Umbilical cord (tissue), 2 donors: ENCODE results near the gene KLHL13. TPM values are rescaled to one million over a fixed set of nuclear protein-coding genes. Genes with fewer than 3 reads are reported as not detected.
"Not testable (repeated sequence)": the region's sequence is repeated elsewhere in the genome, so short reads cannot be mapped to it uniquely, and the experiment has no call there.

ENCODE experiments used
- DNase-seq: peaks from one replicate; pipeline ENCODE4 v3.0.0-alpha.2; 2015; ENCODE audit warnings: low spot score
- total RNA-seq: library from RNA; depleted of rRNA; stranded (reverse); fragments of >200 nt; gene quantifications from one replicate; pipeline ENCODE4 v1.2.3, GENCODE V29; 2014; ENCODE audit warnings: low replicate concordance; ENCODE audit not compliant: insufficient read depth

The KLHL13 gene, protein sequence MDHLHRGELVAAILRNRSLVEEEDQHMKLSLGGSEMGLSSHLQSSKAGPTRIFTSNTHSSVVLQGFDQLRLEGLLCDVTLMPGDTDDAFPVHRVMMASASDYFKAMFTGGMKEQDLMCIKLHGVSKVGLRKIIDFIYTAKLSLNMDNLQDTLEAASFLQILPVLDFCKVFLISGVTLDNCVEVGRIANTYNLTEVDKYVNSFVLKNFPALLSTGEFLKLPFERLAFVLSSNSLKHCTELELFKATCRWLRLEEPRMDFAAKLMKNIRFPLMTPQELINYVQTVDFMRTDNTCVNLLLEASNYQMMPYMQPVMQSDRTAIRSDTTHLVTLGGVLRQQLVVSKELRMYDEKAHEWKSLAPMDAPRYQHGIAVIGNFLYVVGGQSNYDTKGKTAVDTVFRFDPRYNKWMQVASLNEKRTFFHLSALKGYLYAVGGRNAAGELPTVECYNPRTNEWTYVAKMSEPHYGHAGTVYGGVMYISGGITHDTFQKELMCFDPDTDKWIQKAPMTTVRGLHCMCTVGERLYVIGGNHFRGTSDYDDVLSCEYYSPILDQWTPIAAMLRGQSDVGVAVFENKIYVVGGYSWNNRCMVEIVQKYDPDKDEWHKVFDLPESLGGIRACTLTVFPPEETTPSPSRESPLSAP
- 40.2 TPM for total RNA-seq

DNA sequence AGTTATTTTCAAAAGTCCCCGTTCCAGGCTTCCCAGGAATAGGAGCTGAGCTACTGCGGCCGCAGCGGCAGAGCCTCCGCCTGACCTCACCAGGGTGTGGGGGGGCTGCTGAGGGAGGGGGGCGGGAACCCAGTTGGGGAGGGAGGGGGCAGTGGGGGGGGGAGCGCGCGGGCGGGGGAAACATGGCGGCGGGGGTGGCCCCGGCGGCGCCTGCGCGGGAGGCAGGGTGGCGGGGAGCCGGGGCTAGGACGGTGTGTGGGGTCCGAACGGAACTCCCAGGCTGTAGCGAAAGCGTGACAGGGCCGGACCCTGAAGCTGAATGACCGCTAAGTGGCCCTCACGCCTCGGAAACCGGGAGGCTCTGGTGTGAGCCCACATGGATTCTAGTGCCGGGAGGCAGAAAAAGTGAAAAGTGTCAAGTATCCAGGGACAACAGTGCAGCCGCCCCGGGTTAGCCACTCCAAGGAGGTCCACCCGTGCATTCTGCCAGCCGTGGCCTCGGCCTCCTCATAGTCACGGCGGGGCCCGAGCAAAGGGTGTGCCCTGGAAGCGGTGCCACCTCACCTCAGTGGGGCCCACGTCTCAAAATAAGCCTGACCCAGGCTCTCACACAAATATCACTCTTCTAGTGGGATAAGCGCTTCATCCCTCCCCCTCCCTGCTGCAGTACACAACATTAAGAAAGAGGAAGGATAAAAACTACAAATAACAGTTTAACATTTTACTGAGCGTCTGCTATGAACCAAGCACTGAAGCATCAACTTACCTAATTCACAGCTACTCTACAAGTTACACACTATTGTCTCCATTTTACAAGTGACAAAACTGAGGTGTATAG, at the start of gene KLHL13:
TSS of gene KLHL13 (minus strand) at position 98 of the 838 bp plus-strand sequence. CDS start 88,337 bp downstream, outside the sequence.
- peak; percentile 33 for DNase-seq

DNA sequence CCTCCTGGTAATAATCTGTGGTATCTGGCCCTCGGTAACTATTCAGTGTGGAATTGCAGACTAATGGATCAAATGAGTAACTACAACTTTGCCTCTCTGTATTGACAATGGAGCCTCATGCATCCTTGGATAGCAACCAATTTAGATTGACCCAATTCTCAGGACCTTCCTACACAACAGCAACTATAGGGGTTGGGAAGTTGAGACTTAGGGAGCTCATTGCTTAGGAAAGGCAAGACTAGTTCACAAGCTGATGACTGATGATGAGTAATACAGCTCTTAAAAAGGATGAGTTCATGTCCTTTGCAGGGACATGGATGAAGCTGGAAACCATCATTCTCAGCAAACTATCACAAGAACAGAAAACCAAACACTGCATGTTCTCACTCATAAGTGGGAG, 47.5 kb upstream of the KLHL13 start:
- DNase-seq, result no peak

DNA sequence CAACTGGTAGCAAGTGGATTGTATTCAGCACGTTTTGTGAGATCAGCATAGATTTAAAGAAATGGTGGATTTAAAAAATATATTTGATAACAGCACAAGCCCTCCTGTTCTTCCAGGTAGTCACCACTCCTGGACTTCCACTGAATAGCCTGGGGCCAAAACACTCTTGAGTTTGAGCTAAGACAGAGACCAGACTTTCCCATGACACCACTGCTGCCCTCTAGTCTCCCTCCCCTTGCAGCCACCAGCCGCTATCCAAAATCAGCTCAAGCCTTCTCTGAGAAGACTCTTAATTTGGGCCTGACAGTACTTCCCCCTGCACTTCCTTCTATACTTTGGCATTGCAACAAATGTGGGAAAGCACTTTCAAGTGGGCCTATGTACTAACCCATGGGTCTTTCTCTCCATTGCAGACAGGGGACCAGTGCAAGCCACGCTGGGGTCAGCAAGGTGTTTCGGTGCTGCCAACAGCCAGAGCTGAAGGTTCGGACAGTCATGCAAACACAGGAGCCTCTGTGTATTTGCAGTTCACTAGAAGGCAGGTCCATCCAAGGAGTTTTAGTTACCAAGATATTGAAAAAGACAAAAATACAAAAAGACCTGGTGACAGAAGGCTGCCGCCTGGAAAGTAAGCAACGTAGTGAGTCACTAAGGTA, 40.5 kb upstream of the KLHL13 start:
- no peak for DNase-seq

DNA sequence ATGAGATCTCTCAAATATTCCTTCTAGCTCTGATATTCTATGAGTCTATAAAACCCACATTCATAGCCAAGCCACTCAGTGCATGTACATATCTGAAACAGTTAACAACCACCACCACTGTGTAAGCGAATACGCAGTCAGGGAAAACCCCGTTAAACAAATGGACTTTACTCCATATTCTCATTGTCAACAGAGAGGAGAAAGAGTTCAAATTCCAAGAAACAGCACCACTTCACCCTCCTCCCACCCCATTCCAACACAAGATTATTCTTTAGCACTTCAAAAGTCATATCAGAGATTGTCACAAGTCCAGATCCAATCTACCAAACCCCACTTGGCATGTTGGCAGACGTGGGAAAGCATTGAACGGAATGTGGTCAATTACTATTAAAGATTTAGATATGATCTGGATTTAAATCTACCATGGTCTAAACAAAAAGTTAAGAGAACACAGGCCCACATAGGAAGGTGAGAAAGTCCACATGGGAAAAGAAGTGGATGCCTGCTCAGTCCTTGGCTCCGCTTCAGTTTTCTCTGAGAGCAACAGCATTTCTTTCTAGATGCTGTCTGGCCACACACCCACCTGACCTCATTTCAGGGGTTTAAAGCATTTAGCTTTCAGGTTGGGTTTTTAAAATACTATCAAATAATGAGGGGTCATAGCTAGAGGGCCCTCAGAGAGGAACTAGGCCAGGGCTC, 39.8 kb upstream of the KLHL13 start:
- no peak for DNase-seq

DNA sequence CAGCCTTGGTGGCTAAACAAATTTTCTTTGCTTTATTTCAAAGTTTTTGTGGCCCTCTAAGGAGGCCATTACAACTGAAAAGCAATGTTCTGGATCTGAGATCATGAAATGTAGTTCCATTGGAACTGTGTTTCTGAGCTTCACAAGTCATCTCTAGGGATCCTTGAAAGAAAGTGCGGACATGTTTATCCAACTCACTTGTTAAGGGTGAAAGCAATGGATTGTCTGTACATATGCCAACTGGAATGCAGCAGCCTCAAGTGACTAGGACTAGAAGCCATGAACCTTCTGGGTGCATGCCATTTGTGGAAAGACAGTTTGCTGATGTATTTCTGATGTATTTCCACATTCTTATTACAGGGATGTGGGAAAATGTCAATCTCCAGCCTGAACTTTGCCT, 36.7 kb upstream of the KLHL13 start:
- no peak for DNase-seq

DNA sequence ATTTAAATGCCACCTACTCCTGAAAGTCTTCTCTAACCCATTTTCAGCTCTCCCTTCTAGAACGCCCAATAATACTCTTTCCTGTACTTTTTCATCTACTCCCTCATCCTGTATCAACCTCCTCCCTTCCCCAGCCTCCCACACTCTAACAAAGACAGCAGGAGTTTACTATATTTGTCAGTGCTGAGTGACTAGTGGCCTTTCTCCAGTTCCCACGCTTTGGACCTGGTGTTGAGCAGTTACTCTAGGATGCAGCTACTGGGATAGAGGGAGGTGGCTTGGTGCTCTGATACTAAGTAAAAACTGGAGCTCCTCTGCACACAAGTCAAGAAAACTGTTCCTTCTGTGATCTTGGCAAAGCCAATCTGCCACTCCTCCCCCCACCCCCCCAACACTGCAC, 36.1 kb upstream of the KLHL13 start:
- no peak for DNase-seq

DNA sequence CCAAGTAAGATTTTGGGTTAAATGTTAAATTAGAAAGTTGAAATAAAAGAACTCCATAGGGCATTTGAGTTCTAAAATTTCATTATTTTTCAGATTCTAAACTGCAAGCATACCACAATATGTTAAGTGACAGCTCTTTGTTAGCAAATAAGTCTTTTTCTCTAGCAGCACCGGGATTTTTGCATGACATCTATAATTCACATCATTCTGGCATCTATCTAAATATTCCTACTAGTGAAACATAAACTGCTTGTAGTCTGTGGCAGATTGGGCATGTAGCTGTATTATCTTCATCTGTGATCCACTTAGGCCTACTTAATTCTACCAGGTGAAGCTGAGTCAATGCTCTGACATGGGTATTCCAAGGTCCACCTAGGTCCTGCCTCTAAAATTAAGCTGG, 32.1 kb upstream of the KLHL13 start:
- DNase-seq, result no peak

DNA sequence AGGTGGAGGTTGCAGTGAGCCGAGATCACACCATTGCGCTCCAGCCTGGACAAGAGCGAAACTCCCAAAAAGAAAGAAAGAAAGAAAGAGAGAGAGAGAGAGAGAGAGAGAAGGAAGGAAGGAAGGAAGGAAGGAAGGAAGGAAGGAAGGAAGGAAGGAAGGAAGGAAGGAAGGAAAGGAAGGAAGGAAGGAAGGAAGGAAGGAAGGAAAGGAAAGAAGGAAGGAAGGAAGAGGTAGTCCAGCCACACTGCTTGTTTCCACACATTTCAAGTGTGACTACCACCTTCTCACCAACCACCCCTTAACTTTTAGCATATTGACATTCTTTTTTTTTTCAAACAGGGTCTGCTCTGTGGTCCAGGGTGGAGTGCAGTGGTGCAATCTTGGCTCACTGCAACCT, 31.2 kb upstream of the KLHL13 start:
- DNase-seq, result not testable (repeated sequence)

DNA sequence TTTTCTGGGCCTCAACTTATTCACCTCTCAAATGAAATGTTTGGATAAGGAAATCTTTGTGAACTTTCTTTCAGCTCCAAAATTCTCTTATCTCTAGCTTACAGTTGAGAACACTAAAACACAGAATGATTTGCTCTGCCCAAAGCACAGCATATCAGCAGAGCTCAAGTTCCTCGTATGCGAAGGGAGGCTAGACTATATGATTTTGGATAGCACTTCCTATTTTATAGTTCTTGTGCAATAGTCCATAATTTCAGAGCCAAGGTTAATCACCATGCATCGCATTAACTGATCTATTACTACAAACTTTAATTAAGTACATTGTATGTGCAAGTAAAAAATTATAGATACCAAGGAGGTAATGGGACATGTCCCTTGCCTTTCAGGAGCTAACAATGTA, 27.0 kb upstream of the KLHL13 start:
- DNase-seq, result peak; percentile 8

DNA sequence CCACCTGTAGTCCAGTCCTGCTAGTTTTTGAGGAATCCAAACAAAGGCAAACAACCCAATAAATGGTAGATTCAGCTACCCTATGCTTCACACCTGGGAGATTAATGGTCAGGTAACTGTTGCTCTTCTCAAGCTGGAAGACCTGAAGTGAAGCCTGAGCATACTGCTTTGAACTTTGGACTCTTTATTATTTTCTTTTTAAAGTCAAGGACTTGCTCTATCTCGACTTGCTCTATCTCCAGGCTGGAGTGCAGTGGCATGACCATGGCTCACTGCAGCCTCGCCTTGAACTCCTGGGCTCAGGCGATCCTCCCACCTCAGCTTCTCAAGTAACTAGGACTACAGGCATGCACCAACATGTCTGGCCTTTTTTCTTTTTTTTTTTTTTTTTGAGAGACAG, 14.7 kb upstream of the KLHL13 start:
- DNase-seq, result no peak

DNA sequence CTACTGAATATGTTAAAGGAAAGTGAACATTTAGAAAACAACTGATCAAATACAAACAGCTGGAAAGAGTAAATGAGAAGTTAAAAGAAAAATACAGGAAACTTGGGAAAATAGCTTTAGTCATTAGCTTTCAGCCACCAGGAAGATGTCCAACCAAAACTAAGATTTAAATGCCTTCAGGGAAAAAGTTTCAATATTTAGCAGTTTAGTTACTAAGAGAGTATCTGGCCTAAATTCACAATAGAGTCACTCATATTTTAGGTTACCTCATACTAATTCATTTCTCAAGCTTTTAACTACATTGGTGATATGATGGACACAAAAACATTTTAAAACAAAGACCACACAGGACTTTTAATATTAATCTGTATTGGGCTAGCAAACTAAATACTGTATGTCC, 13.1 kb upstream of the KLHL13 start:
- DNase-seq, result no peak

DNA sequence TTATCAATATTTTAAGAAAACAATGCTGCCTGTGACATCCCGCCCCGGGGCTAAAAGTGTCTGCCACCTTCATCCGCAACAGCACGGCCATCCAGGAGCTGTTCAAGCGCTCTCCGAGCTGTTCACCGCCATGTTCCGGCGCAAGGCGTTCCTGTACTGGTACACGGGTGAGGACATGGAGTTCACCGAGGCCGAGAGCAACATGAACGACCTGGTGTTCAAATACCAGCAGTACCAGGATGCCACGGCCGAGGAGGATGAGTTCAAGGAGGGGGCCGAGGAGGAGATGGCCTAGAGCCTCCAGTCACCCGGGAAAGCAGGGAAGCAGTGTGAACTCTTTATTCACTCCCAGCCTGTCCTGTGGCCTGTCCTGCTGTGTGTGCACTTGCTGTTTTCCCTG, 12.1 kb upstream of the KLHL13 start:
- no peak for DNase-seq

DNA sequence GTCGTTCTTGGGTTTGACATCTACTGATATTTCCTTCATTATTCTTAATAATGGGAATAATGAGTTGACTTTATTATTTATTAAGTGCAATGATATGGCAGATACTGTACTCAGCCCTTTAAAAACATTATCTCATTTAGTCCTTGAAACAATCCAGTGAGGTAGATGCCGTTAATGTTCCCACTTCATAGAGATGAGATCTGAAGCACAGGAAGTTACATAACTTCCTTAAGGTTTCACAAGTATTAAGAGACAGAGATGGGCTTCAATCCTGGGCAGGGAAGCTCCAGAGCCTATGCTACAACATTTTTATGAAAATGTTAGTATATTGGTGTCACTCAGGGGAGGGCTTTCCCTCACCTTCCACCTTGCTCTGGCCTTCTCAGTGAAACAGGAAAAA, 9.7 kb upstream of the KLHL13 start:
- no peak for DNase-seq

DNA sequence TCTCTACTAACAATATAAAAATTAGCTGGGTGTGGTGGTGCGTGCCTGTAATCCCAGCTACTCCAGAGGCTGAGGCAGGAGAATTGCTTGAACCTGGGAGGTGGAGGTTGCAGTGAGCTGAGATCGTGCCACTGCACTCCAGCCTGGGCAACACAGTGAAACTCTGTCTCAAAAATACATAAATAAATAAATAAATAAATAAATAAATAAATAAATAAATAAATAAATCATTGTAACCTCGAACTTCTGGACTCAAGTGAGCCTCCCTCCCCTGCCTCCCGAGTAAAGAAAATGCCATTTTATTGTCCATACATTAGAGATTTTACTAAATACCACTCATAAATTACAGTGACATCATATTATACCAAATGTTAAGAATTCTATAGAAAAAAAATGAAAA, 7.6 kb upstream of the KLHL13 start:
- not testable (repeated sequence) for DNase-seq

DNA sequence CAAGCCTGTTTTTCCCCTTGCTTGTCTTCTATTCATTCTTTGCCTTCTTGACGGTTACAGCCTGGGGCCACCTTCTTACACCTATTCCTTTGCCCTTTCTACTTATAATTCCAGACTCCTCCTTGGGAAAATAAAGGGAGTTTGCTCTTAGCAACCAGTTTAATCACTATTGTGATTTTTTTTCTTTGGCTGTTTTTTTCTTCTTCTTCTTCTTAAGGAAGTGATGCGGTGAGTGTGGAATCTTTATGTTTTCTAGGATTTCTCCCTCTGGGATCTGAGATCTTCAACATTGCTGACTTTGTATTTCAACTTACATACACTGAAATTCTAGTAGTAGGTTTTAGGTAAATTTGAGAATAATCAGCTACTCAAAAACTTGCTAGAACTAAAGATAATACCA, 1.1 kb upstream of the KLHL13 start:
- DNase-seq, result peak; percentile 7

DNA sequence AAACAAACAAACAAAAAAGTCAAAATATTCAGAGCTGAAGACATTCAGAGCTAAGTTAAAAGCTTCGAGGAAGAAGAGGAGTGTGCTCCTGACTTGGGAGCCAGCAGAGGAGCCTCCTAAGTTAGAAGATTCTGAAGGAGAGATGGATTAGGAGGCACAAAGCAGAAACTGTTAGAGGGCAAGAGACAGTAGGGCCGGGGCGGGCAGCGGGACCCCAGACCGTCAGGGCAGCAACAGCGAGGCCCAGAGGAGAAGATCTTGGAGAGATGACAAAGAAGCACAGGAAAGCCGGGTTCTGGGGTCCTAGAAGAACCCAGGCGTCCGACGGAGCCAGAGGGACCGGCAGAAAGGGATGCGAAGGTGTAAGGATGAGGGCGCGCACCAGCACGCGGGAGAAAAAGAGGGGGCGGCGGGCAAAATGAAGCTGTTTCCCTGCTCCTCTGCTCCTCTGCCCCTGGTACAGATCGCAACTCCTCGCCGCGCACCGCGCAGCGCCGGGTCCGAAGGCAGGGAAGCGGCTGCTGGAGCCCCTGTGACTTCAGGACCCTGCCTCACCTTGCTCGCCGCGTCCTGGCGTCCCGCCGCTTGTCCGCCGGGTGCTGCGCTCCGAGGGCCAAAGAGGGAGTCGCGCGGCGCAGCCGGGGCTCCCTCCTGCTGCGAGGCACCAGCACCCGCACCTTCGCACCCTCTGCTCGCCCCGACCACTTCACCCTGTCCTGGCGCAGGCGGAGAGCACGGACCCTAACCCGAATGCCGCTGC, 477 bp downstream of the KLHL13 start:
- peak; percentile 0 for DNase-seq

DNA sequence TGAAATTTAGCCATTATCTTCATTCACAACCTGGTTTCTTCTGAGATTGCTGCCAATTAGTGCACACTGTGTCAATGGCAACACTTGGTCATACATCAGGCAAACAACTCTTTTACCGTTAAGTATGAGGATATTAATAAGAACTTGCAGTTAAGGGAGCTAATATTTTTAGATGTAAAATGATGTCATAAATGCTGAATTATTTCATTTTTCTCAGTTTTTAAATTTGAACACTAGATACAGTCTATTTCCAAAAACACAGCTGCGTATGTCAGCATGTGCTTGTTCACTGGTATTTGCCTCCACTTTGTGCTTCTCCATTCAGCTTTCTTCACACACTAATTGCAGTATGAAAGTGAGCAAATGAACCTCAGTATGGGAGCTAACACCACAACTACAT, 1.6 kb downstream of the KLHL13 start:
- DNase-seq, result peak; percentile 0

DNA sequence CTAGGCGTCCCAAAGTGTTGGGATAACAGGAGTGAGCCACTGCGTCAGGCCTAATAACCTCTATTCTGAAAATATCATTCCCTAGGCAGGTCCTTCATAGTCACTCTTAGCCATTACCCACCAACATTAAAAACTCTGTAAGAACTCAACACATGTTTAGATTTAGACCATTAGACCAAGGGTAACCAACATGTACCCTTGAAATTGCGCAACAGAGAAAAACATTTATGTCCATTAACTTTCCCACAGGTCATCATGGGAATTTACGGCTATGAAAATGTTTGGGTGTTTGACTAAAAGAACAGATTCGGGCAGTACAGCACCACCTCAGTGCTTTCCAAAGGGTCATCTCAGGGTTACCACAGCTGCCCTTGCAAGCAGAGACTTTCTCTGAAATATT, 7.5 kb downstream of the KLHL13 start:
- no peak for DNase-seq

DNA sequence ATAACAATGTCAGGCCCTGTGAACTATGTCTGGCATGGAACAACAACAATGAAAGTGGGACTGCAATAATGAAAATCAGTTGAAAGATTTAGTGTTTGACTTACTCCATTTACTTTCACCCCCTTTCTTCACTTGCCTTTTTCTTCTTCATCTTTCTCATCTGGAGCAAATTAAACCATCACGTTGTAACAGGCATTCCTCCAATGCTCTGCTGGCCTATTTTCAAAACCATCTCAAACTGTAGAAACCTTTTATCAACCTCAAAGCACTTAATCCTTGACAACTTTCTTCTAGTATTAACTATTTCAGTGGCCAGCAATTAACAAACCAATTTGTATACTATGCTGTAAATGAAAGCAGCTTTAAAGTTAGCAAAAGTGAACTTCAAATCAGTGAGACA, 8.3 kb downstream of the KLHL13 start:
- no peak for DNase-seq

DNA sequence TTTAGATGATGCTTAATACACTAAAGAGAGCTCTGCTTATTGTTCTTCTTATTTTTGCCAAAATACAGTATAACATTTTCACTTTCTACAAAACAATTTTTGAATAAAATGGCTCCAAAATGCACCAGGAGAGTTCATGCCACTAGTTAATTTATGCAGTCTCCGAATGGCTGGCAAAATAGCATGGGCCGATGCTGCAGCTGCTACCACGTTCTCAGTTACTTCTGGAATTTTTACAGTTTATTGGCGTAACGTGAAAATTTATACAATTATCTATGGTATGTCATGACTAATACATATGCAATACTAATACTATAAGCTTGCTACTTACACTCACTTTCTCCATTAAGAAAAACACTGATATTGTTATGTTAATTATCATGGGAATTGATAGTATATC, 16.5 kb downstream of the KLHL13 start:
- DNase-seq, result no peak
